SK-N-MC (cell line): Measurements from ENCODE around the gene TRAPPC11.
A peak's percentile ranks its signal among the peaks of the same experiment; 100 is the strongest.

Source experiments
- DNase-seq: peaks from one replicate; pipeline ENCODE4 v3.0.0-alpha.2; 2011; ENCODE audit warnings: low read depth, low spot score
- H3K27ac ChIP-seq: fragments of 200-600 bp; sonication (generic); 2 replicates; pipeline ENCODE4 v1.5.1; 2016; ENCODE audit warnings: mixed run types
- H3K36me3 ChIP-seq: fragments of 200-600 bp; sonication (generic); 2 replicates; pipeline ENCODE4 v1.6.1; 2017; ENCODE audit warnings: antibody characterized with exemption, low read length, mixed read lengths; ENCODE audit not compliant: insufficient read depth
- H3K4me3 ChIP-seq: fragments of 200-600 bp; sonication (generic); 2 replicates; pipeline ENCODE4 v1.5.1; 2016
- H3K9ac ChIP-seq: fragments of 200-600 bp; sonication (generic); 2 replicates; pipeline ENCODE4 v1.8.0; 2017; ENCODE audit warnings: mixed run types, mixed read lengths; ENCODE audit not compliant: insufficient read length
- H3K9me3 ChIP-seq: fragments of 200-600 bp; sonication (generic); 2 replicates; pipeline ENCODE4 v1.6.1; 2017; ENCODE audit warnings: low read depth, mild to moderate bottlenecking, antibody characterized with exemption, low read length, moderate library complexity, mixed read lengths
- EZH2 ChIP-seq: fragments of 200-600 bp; sonication (generic); IDR thresholded peaks from one replicate; pipeline ENCODE4 v1.6.1; 2017; ENCODE audit warnings: antibody characterized with exemption
- FOXP2 ChIP-seq: optimal IDR thresholded peaks from 2 replicates; pipeline ENCODE3; 2011; ENCODE audit warnings: mild to moderate bottlenecking, moderate library complexity; ENCODE audit not compliant: insufficient read depth; ENCODE audit errors: extremely low read length, control extremely low read depth
- POLR2AphosphoS5 ChIP-seq: IDR thresholded peaks from 2 replicates; pipeline ENCODE4 v1.6.1; 2012; ENCODE audit warnings: mild to moderate bottlenecking, low read depth, low read length, borderline replicate concordance

The TRAPPC11 gene

DNA sequence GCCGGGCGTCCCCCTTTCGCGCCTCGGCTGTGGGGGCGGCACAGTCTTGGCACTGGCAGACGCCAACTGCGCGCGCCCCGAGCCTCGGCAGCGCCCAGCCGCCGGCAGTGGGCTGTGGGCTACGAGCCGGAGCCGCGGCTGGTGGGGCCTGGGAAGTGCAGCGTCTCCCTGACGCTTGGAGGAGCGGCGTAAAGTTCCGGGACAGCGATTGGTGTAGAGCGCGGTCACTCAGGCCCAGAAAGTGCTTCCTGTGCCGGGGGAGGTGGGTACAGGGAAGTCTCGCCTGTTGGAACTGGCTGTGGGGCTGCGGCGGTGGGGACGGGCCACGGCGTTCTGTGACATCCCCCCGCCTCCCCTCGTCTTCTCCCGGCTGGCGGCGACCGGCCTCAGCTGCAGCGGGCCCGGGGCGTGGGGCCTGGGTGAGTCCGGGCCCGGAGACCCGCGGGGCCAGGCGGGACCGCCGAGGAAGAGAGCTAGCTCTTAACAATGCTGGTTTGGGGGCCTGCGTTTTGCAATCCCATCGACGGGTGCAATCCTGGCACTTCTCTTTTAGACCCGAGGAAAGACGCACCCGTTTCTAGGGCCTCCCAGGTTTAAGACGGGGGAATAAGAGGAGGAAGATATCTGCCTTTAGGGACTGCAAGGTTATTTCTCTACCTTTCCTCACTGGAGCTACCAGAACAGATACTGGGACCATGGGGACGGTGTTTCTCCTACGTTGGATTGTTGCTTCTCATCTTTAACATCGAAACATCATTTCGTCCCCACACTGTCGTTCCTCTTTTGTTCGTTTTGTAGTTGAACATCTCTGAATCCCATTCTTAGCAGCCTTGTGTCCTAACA is at the start of gene TRAPPC11, which contains the start of gene RWDD4:
TRAPPC11 (plus strand) TSS at position 265 of the 843 bp plus-strand sequence. CDS start 4,575 bp downstream, outside the sequence.
RWDD4 (minus strand) TSS at position 157 of the 843 bp plus-strand sequence. CDS start 233 bp downstream, outside the sequence.
- peak within 1 kb of the TSS; percentile 48 for H3K27ac ChIP-seq
- H3K9ac ChIP-seq = peak within 1 kb of the TSS; percentile 93
- DNase-seq = peak; percentile 95
- H3K36me3 ChIP-seq = peaks cover 9% of the 10 kb centered on the region; the same call in 1 of the 2 replicates
- peak within 1 kb of the TSS; percentile 99 for H3K4me3 ChIP-seq
- H3K9me3 ChIP-seq = no peaks in the 10 kb centered on the region
- TF ChIP-seq POLR2AphosphoS5 (peak; percentile 55; the same call in 1 of the 2 replicates), EZH2 (no peak), FOXP2 (no peak)

DNA sequence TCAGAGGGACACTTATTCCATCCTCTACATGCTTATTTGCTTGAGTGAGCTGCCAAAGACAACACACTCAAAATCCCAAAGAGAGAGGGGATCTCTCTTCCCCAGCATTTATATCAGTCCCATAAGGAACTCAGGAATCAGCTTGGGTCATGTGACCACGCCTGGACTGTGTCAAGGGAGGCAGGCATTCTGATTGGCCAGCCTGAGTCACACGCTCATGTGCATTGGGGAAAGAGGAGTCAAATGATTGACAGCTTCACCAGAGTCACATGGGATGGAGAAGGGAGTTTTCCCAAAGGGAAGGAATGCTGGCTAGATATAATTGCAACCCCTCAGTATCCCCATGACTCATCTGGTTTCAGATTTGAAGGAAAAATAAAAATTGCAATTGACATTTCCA is 49.1 kb upstream of the TRAPPC11 start:
- Histone ChIP-seq H3K9me3 (no peaks in the 10 kb centered on the region), H3K4me3 (no peak overlapping the region), H3K9ac (no peak overlapping the region), H3K27ac (no peak overlapping the region), H3K36me3 (no peaks in the 10 kb centered on the region)
- DNase-seq = no peak
- no peak for TF ChIP-seq POLR2AphosphoS5

DNA sequence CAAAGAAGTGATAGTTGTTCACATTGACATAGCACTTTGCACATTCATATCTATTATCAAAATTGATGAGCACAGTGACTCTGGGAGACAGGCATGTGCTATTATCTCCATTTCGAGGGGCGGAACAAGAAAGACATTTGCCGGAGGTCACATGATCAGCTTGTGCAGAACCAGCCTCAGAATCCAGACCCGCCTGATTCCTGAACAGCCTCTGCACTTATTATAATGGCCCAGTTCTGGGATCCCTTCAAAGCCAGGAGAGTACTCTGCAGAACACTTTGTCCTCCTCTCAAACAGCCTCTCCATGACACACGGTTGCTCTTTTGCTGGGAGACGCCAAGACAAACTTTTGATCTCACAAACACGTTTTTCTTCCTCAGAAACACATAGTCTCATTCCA is 48.5 kb upstream of the TRAPPC11 start:
- no peak for DNase-seq
- no peaks in the 10 kb centered on the region for H3K36me3 ChIP-seq
- no peaks in the 10 kb centered on the region for H3K9me3 ChIP-seq
- H3K27ac ChIP-seq = no peak overlapping the region
- no peak overlapping the region for H3K9ac ChIP-seq
- H3K4me3 ChIP-seq = no peak overlapping the region
- TF ChIP-seq FOXP2 (no peak), POLR2AphosphoS5 (no peak), EZH2 (no peak)

DNA sequence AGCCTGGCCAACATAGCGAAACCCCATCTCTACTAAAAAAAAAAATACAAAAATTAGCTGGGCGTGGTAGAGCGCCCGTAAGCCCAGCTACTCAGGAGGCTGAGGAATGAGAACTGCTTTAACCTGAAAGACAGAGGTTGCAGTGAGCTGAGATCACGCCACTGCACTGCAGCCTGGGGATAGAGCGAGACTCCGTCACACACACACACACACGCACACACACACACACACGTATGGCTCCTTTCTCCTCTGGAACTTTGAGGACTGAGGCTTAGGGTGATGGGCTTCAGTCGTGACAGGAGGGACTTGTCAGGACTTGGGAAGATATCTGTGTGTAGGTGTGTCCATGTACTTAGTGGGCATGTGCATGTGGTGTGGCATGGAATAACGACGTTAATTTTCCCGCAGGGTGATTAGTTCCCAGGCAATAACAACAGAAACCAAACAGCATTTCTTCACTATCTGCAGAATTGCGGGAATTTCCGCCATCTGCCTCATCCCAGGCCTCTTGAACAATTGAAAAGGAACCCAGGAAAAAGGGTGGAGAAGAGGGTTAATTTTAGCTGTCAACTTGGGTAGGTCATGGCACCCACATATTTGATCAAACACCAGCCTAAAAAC is 47.8 kb upstream of the TRAPPC11 start:
- no peak for DNase-seq
- no peaks in the 10 kb centered on the region for H3K9me3 ChIP-seq
- no peak overlapping the region for H3K27ac ChIP-seq
- no peak overlapping the region for H3K4me3 ChIP-seq
- H3K36me3 ChIP-seq = no peaks in the 10 kb centered on the region
- TF ChIP-seq EZH2 (no peak), FOXP2 (no peak), POLR2AphosphoS5 (no peak)
- no peak overlapping the region for H3K9ac ChIP-seq

DNA sequence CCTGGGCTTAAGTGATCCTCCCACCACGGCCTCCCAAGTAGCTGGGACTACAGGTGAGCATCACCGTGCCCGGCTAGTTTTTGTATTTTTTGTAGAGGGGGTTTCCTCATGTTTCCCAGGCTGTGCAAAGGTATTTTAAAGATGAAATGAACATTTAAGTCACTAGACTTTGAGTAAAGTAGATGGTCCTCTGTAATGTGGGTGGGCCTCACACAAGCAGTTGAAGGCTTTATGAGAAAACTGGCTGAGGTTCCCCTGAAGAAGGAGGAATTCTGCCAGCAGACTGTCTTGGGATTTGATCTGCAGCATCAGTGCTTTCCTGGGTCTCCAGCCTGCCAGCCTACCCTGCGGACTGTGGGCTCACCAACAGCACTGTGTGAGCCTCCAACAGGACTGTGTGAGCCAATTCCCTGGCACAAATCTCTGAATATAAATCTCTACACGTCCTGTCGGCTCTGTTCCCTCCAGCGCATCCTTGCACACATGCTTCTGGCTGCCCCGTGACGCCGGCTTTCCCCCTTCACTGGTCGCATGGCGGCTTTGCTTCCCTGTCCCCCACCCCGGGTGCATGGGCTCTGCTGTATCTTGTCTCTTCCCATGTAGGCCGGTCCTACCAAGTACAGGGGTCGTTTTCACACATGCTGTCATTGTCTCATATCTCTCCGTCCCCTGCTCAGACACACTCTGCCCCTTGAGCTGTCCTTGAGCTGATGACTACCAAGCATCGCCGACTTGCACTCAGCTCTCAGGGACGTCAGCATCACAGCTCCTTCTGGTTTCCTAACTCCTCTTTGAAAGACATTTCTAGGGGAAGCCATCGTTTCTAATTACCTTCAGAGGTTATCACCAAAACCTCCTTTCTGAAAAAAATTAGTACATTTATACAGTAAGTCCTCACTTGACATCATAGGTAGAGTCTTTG is 46.5 kb upstream of the TRAPPC11 start:
- H3K9me3 ChIP-seq = no peaks in the 10 kb centered on the region
- no peak overlapping the region for H3K9ac ChIP-seq
- no peak overlapping the region for H3K27ac ChIP-seq
- H3K4me3 ChIP-seq = no peak overlapping the region
- no peaks in the 10 kb centered on the region for H3K36me3 ChIP-seq
- no peak for DNase-seq
- TF ChIP-seq POLR2AphosphoS5 = no peak
- TF ChIP-seq FOXP2 = no peak
- TF ChIP-seq EZH2 = no peak

DNA sequence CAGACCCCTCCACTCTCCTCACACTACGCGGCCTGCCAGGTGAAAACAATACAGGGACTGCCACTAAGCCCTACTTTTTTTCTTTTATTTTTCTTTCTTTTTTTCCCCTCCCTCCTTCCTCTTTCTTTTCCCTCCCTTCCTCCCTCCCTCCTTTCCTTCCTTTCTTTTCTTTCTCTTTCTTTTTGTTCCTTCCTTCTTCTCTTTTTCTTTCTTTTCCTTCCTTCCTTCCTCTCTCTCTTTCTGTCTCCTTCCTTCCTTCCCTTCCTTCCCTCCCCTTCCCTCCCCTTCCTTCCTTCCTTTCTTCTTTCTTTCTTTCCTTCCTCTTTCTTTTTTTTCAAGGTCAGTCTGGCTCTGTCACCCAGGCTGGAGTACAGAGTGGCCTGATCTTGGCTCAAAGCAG is 42.0 kb upstream of the TRAPPC11 start:
- no peak for DNase-seq
- no peaks in the 10 kb centered on the region for H3K9me3 ChIP-seq
- no peaks in the 10 kb centered on the region for H3K36me3 ChIP-seq
- no peak overlapping the region for H3K27ac ChIP-seq
- TF ChIP-seq POLR2AphosphoS5 (no peak), FOXP2 (no peak), EZH2 (no peak)
- H3K4me3 ChIP-seq = no peak overlapping the region
- H3K9ac ChIP-seq = no peak overlapping the region

DNA sequence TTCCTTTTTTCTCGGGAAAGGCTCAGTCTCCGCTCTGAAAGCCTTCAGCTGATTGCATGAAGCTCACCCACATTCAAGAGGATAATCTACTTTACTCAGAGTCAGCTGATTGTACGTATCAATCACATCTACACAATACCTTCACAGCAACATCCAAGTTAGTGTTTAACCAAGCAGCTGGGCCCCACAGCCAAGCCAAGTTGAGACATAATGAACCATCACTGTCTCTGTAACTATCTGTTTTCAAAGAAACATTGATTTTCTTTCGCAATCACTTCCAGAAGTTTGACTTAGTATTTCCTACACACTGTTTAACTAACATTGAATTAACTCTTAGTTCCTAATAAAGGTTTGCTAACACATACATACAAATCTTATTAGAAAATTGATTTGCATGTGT is 40.4 kb upstream of the TRAPPC11 start:
- no peaks in the 10 kb centered on the region for H3K36me3 ChIP-seq
- TF ChIP-seq EZH2 (no peak), POLR2AphosphoS5 (no peak), FOXP2 (no peak)
- no peak overlapping the region for H3K9ac ChIP-seq
- no peak overlapping the region for H3K4me3 ChIP-seq
- no peaks in the 10 kb centered on the region for H3K9me3 ChIP-seq
- H3K27ac ChIP-seq = no peak overlapping the region
- DNase-seq = no peak

DNA sequence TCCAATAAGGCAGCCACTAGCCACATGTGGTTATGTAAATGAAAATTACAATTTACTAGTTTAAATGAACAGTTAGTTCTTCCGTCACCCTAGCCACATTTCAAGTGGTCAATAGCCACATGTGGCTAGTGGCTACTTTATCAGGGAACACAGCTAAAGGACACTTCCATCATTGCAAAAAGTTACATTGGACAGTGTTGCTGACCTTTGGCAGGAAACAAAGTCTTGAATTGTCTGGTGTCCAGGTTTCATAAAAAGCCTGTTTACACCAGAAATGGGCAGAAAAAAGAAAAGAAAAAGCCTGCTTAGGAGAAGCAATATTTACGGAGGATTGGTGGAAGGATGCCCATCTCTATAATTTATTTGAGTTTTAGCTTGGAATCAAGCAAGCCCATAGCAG is 38.7 kb upstream of the TRAPPC11 start:
- no peak for DNase-seq
- Histone ChIP-seq H3K9ac (no peak overlapping the region), H3K9me3 (no peaks in the 10 kb centered on the region), H3K27ac (no peak overlapping the region), H3K36me3 (no peaks in the 10 kb centered on the region), H3K4me3 (no peak overlapping the region)
- TF ChIP-seq EZH2 = no peak
- no peak for TF ChIP-seq FOXP2
- no peak for TF ChIP-seq POLR2AphosphoS5
